ENCODE data around the gene RFX4. TPM values are rescaled to one million over a fixed set of nuclear protein-coding genes. Genes with fewer than 3 reads are reported as not detected.

The RFX4 gene
- total and polyA plus RNA-seq, 10 of the 15 experiments (the other 5 are each of a cell fraction or from before 2014, with no cell fraction given): 0.02 to 0.23 TPM; not detected in 8

GRCh38 chr12:106584104-106585064 lies 1.6 kb downstream of the RFX4 start (continued):
- TF ChIP-seq BHLHE40 (IDR thresholded peaks at IDR 0.05; ENCODE audit: borderline replicate concordance in 1 of 2, low read depth in 2 of 2, low read length in 1 of 2): no peak
- no peak for TF ChIP-seq PKNOX1 (IDR thresholded peaks at IDR 0.05)
- TF ChIP-seq HDGF (IDR thresholded peaks at IDR 0.05): no peak
- no peak for TF ChIP-seq GABPA (IDR thresholded peaks at IDR 0.05; ENCODE audit: low read depth)
- TF ChIP-seq ZBTB4 (CRISPR knock-in tag; IDR thresholded peaks at IDR 0.05): no peak
- TF ChIP-seq RB1 (IDR thresholded peaks at IDR 0.05; ENCODE audit: borderline replicate concordance): no peak
- TF ChIP-seq CREB1 (IDR thresholded peaks at IDR 0.05; ENCODE audit: low read depth): no peak
- no peak for TF ChIP-seq ZNF207 (IDR thresholded peaks at IDR 0.05; ENCODE audit: borderline replicate concordance)

All from GM12878 (cell line).